SK-N-SH (cell line): ENCODE measurements around the gene PIERCE2. TPM values are rescaled to one million over a fixed set of nuclear protein-coding genes. Genes with fewer than 3 reads are reported as not detected.

Experiments used
- CTCF ChIA-PET: fragments of 300-600, 350-600 bp; formaldehyde crosslinking; extraction: SDS; loops from one replicate; lab custom pipeline; 2021; lab: Yijun Ruan, JAX
- POLR2A ChIA-PET: fragments of 350-600 bp; sonication (Branson Sonifier 250); formaldehyde crosslinking; extraction: SDS; loops from one replicate; lab custom pipeline; 2020; ENCODE audit warnings: antibody characterized with exemption, inconsistent platforms; lab: Yijun Ruan, JAX
- DNase-seq: peaks from one replicate; pipeline ENCODE4 v3.0.0; 2012
- H2AFZ ChIP-seq: fragments of 200-600 bp; sonication (generic); 2 replicates; pipeline ENCODE4 v1.8.1; 2016; ENCODE audit warnings: antibody characterized with exemption, mild to moderate bottlenecking, low read depth
- H3F3A ChIP-seq: fragments of 200-600 bp; sonication (generic); replicated peaks from 2 replicates; pipeline ENCODE3; 2016; ENCODE audit warnings: antibody characterized with exemption, mild to moderate bottlenecking; ENCODE audit not compliant: insufficient read depth
- H3K27ac ChIP-seq, 2 experiments: fragments of 200-500 bp in 1 of 2; fragments of 200-600 bp in 1 of 2; sonication (Bioruptor generic) in 1 of 2; sonication (generic), shearing (Covaris generic) in 1 of 2; 2 replicates each; pipeline versions ENCODE4 v1.5.1 to v1.6.1; 2014 to 2016; ENCODE audit warnings: low read depth in 2 of 2, inconsistent platforms in 1 of 2, low read length in 1 of 2, mild to moderate bottlenecking in 1 of 2, mixed read lengths in 1 of 2
- H3K27me3 ChIP-seq: fragments of 200-600 bp; sonication (generic), shearing (Covaris generic); 2 replicates; pipeline ENCODE4 v1.6.1; 2016; ENCODE audit warnings: mixed run types; ENCODE audit not compliant: insufficient read depth
- H3K36me3 ChIP-seq, 2 experiments: fragments of 200-500 bp in 1 of 2; fragments of 200-600 bp in 1 of 2; sonication (Bioruptor generic) in 1 of 2; sonication (generic) in 1 of 2; replicated peaks in 1 of 2; 2 replicates each; pipeline versions ENCODE3 to v1.5.1; 2014 to 2016; ENCODE audit warnings: low read length in 1 of 2, mild to moderate bottlenecking in 1 of 2; ENCODE audit not compliant: insufficient read depth in 2 of 2, control insufficient read depth in 1 of 2
- H3K4me1 ChIP-seq, 2 experiments: fragments of 200-500 bp in 1 of 2; fragments of 200-600 bp in 1 of 2; sonication (Bioruptor generic) in 1 of 2; sonication (generic), shearing (Covaris generic) in 1 of 2; 2 replicates each; pipeline versions ENCODE4 v1.5.1 to v1.6.1; 2014 to 2016; ENCODE audit warnings: low read depth in 1 of 2, low read length in 1 of 2, mixed run types in 1 of 2; ENCODE audit not compliant: insufficient read depth in 2 of 2, control insufficient read depth in 1 of 2
- H3K4me2 ChIP-seq: fragments of 200-600 bp; sonication (generic), shearing (Covaris generic); 2 replicates; pipeline ENCODE4 v1.6.1; 2017; ENCODE audit warnings: mixed run types
- H3K4me3 ChIP-seq, 2 experiments: fragments of 200-500 bp in 1 of 2; fragments of 200-600 bp in 1 of 2; sonication (Bioruptor generic) in 1 of 2; sonication (generic), shearing (Covaris generic) in 1 of 2; 2 replicates each; pipeline versions ENCODE4 v1.5.1 to v1.8.1; 2014 to 2016; ENCODE audit warnings: low read depth in 2 of 2, inconsistent platforms in 1 of 2, low read length in 1 of 2, mild to moderate bottlenecking in 1 of 2, mixed read lengths in 1 of 2, moderate library complexity in 1 of 2
- H3K79me2 ChIP-seq: fragments of 200-600 bp; sonication (generic); 2 replicates; pipeline ENCODE4 v1.8.1; 2017; ENCODE audit warnings: mild to moderate bottlenecking; ENCODE audit not compliant: insufficient read depth
- H3K9ac ChIP-seq: fragments of 200-600 bp; sonication (generic); 2 replicates; pipeline ENCODE4 v1.6.1; 2017; ENCODE audit warnings: mixed run types
- H3K9me2 ChIP-seq: fragments of 200-600 bp; sonication (generic); 2 replicates; pipeline ENCODE4 v1.6.1; 2017; ENCODE audit warnings: mixed run types
- H3K9me3 ChIP-seq: fragments of 200-600 bp; sonication (generic); 2 replicates; pipeline ENCODE4 v1.6.1; 2017; ENCODE audit warnings: mixed run types, mild to moderate bottlenecking, moderate library complexity
- H4K20me1 ChIP-seq: fragments of 200-600 bp; sonication (generic); 2 replicates; pipeline ENCODE4 v1.6.1; 2017; ENCODE audit warnings: mild to moderate bottlenecking, mixed run types; ENCODE audit not compliant: insufficient read depth
- ELF1 ChIP-seq: IDR thresholded peaks from 2 replicates; pipeline ENCODE4 v1.4.0; 2012
- FOSL2 ChIP-seq: IDR thresholded peaks from 2 replicates; pipeline ENCODE4 v1.4.0; 2012; ENCODE audit warnings: low read depth, mild to moderate bottlenecking, moderate library complexity, borderline replicate concordance
- JUND ChIP-seq: IDR thresholded peaks from 2 replicates; pipeline ENCODE4 v1.4.0; 2012
- MXI1 ChIP-seq: IDR thresholded peaks from 2 replicates; pipeline ENCODE4 v1.6.1; 2012; ENCODE audit warnings: mild to moderate bottlenecking, low read depth, low read length, improper control_type of control experiment
- USF1 ChIP-seq: IDR thresholded peaks from 2 replicates; pipeline ENCODE4 v1.4.0; 2012; ENCODE audit warnings: low read depth, borderline replicate concordance
- WGBS: methylation state at CpG from one replicate; pipeline ENCODE4 v1.1.6; 2017; ENCODE audit warnings: low lambda C conversion rate; 5-methylcytosine and 5-hydroxymethylcytosine counted together
- polyA plus RNA-seq, 3 experiments: library from polyadenylated mRNA; depleted of rRNA; stranded (reverse); fragments of >200 nt; gene quantifications; 2 replicates each; pipeline ENCODE4 v1.2.3, GENCODE V29; 2012
- TF ChIP-seq, protein P1 (sequence below): IDR thresholded peaks from 2 replicates; pipeline ENCODE4; 2012
- TF ChIP-seq, protein P2 (sequence below): IDR thresholded peaks from 2 replicates; pipeline ENCODE4 v1.6.1; 2012; ENCODE audit warnings: mild to moderate bottlenecking, low read depth, low read length, moderate library complexity

Gene PIERCE2
- polyA plus RNA-seq, 1 of the 3 experiments (the other 2 are of a cell fraction): 2.5 TPM

- Histone ChIP-seq H3K27me3 (no peaks in the 10 kb centered on the region), H3K9me3 (no peaks in the 10 kb centered on the region), H3K4me2 (0 out of 2 replicates have a peak overlapping the region, but pooled peaks have one; percentile 5), H3K36me3 (peaks cover 2 to 12% of the 10 kb centered on the region in 2 experiments), H3K4me1 (no peaks in the 10 kb centered on the region), H3F3A (no peaks in the 10 kb centered on the region), H4K20me1 (0 out of 2 replicates have a peak, but pooled peaks cover 4% of the 10 kb centered on the region), H3K9ac (no peak overlapping the region), H3K4me3 (no peak overlapping the region), H3K27ac (peak overlapping the region in 1 of 2 experiments; percentile 32; a peak in 1 of 4 replicates), H3K9me2 (no peaks in the 10 kb centered on the region), H3K79me2 (no peaks in the 10 kb centered on the region), H2AFZ (no peak overlapping the region)
- TF ChIP-seq ELF1 (no peak), MXI1 (no peak), JUND (peak; percentile 28), FOSL2 (no peak; the same call in 1 of the 2 replicates), USF1 (no peak)
- TF ChIP-seq, protein P1, sequence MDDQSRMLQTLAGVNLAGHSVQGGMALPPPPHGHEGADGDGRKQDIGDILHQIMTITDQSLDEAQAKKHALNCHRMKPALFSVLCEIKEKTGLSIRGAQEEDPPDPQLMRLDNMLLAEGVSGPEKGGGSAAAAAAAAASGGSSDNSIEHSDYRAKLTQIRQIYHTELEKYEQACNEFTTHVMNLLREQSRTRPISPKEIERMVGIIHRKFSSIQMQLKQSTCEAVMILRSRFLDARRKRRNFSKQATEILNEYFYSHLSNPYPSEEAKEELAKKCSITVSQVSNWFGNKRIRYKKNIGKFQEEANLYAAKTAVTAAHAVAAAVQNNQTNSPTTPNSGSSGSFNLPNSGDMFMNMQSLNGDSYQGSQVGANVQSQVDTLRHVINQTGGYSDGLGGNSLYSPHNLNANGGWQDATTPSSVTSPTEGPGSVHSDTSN: peak; percentile 47
- TF ChIP-seq, protein P2, sequence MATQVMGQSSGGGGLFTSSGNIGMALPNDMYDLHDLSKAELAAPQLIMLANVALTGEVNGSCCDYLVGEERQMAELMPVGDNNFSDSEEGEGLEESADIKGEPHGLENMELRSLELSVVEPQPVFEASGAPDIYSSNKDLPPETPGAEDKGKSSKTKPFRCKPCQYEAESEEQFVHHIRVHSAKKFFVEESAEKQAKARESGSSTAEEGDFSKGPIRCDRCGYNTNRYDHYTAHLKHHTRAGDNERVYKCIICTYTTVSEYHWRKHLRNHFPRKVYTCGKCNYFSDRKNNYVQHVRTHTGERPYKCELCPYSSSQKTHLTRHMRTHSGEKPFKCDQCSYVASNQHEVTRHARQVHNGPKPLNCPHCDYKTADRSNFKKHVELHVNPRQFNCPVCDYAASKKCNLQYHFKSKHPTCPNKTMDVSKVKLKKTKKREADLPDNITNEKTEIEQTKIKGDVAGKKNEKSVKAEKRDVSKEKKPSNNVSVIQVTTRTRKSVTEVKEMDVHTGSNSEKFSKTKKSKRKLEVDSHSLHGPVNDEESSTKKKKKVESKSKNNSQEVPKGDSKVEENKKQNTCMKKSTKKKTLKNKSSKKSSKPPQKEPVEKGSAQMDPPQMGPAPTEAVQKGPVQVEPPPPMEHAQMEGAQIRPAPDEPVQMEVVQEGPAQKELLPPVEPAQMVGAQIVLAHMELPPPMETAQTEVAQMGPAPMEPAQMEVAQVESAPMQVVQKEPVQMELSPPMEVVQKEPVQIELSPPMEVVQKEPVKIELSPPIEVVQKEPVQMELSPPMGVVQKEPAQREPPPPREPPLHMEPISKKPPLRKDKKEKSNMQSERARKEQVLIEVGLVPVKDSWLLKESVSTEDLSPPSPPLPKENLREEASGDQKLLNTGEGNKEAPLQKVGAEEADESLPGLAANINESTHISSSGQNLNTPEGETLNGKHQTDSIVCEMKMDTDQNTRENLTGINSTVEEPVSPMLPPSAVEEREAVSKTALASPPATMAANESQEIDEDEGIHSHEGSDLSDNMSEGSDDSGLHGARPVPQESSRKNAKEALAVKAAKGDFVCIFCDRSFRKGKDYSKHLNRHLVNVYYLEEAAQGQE: no peak
- POLR2A ChIA-PET: no interaction called here
- CTCF ChIA-PET: no interaction called here
- DNase-seq: no peak
These were observed 19.1 kb upstream of the PIERCE2 start for GRCh38 chr15:55389264-55389607.

GRCh38 chr15:55394694-55395093 is 13.6 kb upstream of the PIERCE2 start:
- H3K9me2 ChIP-seq: no peaks in the 10 kb centered on the region
- H3K36me3 ChIP-seq: peaks cover 0 to 4% of the 10 kb centered on the region in 2 experiments
- H3F3A ChIP-seq: no peaks in the 10 kb centered on the region
- no peaks in the 10 kb centered on the region for H3K9me3 ChIP-seq
- no peak overlapping the region for H3K4me2 ChIP-seq
- no peaks in the 10 kb centered on the region for H4K20me1 ChIP-seq
- no peaks in the 10 kb centered on the region for H3K27me3 ChIP-seq
- H3K4me1 ChIP-seq: no peaks in the 10 kb centered on the region
- CTCF ChIA-PET: interaction anchor here (0.9 kb wide), 1 partner anchor 16 kb away, joined by 3 read pairs; no protein-coding TSS in a partner anchor
- no peaks in the 10 kb centered on the region for H3K79me2 ChIP-seq
- TF ChIP-seq, protein P2: no peak
- 93% methylated on average over 1 of the region's 1 CpG for WGBS
- H2AFZ ChIP-seq: no peak overlapping the region
- H3K9ac ChIP-seq: no peak overlapping the region
- no peak overlapping the region for H3K27ac ChIP-seq
- no peak overlapping the region for H3K4me3 ChIP-seq
- POLR2A ChIA-PET: no interaction called here
- DNase-seq: no peak
